GM03348 (cell line): Measurements from ENCODE around the gene SLC19A2.
"Not testable (repeated sequence)": the region's sequence is repeated elsewhere in the genome, so short reads cannot be mapped to it uniquely, and the experiment has no call there.

Source experiments
- DNase-seq: peaks from one replicate; pipeline ENCODE4 v3.0.0; 2012; ENCODE audit warnings: low spot score

SLC19A2 gene

GRCh38 chr1:169485431-169486280 lies at the start of gene SLC19A2:
Gene SLC19A2 (minus strand): TSS chr1:169485944. CDS start chr1:169485766, 178 bp downstream.
- peak; percentile 99 for DNase-seq

DNA sequence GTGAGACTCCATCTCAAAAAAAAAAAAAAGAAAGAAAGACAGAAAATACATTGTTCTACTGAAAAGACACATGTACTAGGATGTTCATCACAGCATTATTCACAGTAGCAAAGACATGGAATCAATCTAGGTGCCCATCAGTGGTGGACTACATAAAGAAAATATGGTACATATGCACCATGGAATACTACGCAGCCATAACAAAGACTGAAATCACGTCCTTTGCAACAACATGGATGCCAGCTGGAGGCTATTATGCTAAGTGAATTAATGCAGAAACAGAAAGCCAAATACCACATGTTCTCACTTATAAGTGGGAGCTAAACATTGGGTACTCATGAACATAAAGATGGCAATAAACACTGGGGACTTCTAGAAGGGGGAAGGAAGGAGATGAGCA lies 48.9 kb upstream of the SLC19A2 start:
- no peak for DNase-seq

- not testable (repeated sequence) for DNase-seq
Measured at GRCh38 chr1:169533528-169534190, 47.9 kb upstream of the SLC19A2 start.

DNA sequence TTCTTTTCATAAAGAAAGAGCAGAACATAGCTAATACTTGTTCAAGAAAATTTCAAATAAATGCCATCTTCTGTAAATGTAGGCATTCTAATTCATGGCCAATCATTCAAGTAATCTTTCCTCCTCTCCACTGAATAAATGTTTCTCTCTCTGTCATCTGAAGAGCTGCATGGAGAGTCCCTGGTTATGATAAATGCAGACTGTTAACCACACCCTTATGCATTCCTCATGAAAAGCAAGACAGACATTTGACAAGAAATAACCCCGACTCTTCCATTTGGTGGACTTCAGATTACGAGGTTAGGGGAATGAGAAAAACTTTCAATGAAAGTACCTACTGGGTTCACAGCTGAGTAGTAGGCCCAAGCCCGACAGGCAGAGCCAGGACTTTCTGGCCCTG lies 44.7 kb upstream of the SLC19A2 start:
- no peak for DNase-seq

DNA sequence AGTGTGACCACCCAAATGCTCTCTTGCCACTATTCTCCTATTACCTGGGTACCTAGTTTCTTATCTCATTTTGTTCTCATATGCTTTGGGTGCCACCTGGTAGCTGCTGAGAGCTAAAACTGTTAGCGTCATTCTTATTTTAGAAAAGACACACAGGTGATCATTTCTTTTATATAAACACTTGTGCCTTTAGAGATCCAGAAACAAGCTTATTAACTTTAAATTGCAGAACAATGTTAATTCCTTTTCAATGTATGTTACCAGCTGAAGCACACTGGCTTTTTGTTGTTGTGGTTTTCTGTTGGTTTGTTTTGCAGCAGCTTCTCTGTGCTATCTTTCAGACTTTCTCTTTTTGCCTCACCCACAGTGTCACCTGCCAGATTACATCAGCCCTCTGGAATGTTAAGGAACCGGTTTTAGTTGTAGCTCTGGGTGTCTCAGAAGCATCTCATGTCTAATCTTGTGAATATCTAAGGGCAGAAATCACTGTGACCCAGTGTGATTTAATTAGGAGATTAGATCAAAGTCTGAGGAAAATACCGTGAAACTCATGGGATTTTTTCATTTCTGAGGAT lies 43.4 kb upstream of the SLC19A2 start:
- peak; percentile 14 for DNase-seq

DNA sequence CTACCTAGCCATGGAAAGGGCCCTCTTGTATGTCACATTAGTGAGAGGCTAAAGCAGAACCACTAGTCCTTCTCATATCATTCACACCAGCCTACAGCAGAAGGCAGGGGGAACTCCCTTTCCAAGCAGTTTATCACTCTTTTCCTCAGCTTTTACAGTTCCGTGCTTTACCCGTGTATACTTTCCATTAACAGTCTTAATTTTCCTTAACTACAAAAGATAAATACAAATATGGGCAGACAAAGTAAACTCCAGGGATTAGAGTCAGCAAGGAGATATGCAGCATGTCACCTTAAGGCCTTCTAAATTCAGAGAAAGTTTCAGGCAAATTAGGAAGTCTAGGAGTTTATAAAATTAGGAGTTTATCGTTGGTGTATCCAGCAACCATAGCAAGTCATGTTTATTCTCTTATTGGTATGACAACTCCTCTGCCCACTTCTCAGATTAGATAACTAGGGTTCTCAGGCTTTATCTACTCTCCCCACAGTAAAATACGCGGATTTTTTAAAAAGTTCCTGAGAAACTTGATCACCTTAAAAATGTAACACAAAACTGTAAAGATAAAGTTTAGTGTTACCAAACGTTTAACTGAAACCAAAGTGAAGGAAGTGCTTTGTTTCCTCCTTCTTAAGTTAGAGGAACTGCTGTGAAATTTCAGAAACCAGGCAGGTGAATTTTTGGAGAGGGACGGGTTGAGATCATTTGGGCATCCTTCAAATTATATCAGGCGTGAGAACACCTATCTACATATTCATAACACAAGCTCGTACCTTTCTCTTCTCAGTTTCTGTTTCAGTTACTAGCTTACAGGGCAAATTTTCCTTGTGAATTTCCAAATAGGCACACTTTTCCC lies 42.7 kb upstream of the SLC19A2 start:
- DNase-seq: no peak

DNA sequence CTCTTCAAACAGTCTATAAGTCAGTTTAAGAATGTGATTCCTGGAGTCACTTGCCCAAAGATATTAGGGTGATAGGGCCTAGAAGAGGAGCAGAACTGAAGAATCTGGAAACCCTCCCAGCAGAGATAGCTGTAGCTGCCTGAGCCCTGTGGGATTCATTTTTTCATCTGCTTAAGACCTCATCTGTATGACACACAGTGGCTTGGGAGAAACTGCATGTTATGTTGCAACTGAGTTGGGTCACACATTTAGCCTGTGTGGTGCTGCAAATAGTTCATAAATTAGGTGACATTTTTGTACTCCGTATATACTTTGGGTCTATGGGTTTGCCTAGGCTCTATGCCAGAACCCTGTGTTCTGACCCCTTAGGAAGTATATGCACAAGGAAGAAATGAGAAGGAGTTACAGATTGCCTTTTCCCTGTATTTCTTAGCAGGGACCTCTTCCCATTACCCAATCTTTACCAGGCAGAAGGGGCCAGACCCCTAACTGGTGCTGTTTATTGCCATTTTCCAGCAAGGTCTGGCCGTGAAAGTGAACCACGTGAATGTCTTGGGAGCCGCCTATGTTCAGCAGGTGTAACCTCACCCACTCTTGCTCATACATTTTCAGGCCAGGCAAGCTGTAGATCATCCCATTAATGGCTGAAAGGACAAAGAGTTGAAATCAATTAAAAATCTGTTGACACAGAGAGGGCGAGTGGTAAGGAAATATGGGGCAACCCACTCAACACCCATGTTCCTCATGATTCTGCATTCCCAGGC lies 41.9 kb upstream of the SLC19A2 start:
- peak; percentile 25 for DNase-seq

DNA sequence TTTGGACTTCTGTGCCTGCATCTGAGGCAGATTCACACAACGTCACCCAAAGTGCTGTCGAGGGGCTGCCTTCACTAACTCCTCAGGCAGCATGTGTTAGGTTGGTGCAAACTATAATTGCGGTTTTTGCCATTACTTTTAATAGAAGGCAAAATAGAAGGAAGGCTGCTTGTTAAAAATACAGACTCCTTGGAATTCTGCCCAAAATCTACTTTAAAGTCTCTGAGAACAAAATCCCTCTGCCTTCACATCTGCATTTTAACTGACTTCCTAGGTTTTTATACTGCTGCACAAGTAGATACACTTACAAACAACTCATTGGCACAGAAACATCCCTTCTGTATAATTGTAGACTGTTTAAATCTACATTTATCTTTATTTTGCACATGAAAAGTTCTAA lies 41.3 kb upstream of the SLC19A2 start:
- DNase-seq: no peak

DNA sequence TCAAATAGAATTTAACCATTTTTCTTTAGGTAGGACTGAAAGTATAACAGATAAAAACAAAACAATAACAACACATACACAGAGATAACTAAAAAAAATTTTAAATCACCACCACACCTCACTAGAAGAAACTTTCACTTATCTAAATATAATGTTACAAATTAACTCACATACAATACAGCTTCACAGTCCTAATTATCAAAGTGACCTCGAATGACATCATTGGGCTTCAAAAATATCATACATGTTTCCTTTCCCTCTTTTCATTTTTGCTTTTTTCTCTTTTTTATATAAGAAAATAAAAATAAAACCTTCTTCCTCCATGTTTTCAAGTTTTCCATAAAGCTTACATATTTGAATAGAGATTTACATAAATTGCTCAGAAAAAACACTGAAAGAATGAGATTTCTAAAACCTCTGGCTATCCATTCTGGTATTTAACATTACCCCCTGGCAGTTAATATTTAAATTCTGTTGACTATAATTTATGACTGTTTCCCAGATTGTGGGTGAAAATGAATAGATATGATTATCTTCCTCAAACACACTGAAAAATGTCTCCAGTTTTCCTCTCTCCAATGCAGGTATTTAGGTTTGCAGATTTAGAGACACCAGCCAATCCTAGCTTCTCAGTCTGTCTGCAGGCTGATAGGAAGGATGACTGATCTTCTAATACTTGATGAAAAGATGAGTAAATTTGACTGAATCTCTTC lies 40.5 kb upstream of the SLC19A2 start:
- no peak for DNase-seq

DNA sequence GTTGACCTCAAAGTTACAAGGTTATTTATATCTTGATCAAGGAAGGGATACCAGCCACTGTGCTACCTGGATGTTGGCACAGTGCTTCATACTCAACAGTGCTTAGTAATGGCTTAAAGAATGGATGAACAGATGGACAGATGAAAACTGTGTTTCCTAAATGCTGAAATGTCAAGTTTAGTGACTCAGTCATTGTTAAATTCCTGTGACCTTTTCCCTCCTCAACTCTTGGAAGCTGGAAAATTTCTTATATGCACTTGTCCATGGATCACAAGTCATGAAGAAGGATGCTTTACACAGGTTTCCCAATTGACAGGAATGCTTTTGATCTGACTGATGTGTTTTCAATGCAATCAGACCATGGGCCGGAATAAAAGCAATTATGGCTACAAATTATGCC lies 39.6 kb upstream of the SLC19A2 start:
- no peak for DNase-seq

- DNase-seq: no peak
Measured at GRCh38 chr1:169523904-169524303, 38.2 kb upstream of the SLC19A2 start.

- DNase-seq: no peak
Measured at GRCh38 chr1:169521226-169521625, 35.5 kb upstream of the SLC19A2 start.

- DNase-seq: no peak
Measured at GRCh38 chr1:169517558-169518186, 31.9 kb upstream of the SLC19A2 start.

GRCh38 chr1:169515641-169516040 lies 29.9 kb upstream of the SLC19A2 start:
- no peak for DNase-seq

DNA sequence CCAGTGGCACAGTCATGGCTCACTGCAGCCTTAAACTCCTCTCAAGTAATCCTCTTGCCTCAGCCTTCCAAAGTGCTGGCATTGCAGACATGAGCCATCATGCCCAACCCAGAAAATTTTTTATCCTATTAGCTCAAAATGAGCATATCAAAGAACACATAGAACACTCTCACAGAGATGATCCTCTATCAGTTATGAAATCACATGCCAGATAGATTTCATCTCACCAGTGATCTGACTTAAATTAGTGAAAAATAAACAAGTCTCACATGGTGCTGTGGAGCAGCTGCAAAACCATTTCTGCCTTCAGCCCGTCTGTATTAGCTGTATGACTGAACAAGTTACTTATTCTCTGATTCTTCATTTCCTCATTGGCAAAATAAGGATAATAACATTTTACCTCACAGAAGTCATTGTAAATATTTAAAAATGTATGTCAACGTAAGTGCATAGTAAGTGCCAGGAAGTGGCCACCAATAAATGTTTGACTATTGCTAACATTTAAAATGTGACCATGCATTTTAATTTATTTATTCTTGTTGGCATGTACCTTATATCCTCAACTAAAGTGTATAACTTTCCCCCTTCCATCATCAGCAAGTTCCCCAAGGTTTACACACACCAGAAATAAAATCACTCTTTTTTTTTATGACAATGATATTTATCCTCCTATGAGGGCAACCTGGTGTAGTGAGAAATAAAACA lies 29.0 kb upstream of the SLC19A2 start:
- DNase-seq: no peak

- no peak for DNase-seq
Measured at GRCh38 chr1:169513208-169513607, 27.5 kb upstream of the SLC19A2 start.

- DNase-seq: peak; percentile 54
Measured at GRCh38 chr1:169511316-169512005, 25.7 kb upstream of the SLC19A2 start.

DNA sequence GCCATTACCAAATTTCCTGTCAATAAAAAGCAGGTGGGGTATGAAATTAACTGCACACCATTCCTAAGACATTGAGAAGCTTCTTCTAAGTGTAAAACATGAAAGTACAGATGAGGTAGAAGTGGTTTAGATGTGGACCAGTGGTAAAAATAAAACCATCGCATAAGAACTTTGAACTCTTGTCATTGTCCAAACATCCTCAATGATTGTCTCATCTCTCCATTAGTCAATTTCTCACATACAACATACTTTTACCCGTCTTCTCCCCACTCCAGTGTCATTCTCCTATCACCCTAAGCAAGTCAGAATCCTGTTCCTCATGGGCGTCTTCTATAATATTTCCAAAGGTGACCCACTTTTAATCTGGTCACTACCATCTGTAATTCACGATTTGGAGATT lies 24.3 kb upstream of the SLC19A2 start:
- no peak for DNase-seq

GRCh38 chr1:169509354-169509753 lies 23.6 kb upstream of the SLC19A2 start:
- no peak for DNase-seq
